Suprapubic skin (tissue), 4 donors: ENCODE results near the gene CBLB. TPM values are rescaled to one million over a fixed set of nuclear protein-coding genes. Genes with fewer than 3 reads are reported as not detected.

Experiments
- DNase-seq, 2 donors: peaks; one replicate each; pipeline ENCODE4 v3.0.0-alpha.2; 2019; ENCODE audit warnings: low spot score in 2 of 2
- H3K27ac ChIP-seq: fragments of 200-600 bp; sonication (generic); one replicate; pipeline ENCODE4 v1.5.1; 2019
- H3K27me3 ChIP-seq: fragments of 200-600 bp; sonication (generic); one replicate; pipeline ENCODE4 v1.5.1; 2019
- H3K36me3 ChIP-seq: fragments of 200-600 bp; sonication (generic); one replicate; pipeline ENCODE4 v1.5.1; 2019
- H3K4me1 ChIP-seq: fragments of 200-600 bp; sonication (generic); one replicate; pipeline ENCODE4 v1.5.1; 2019
- H3K4me3 ChIP-seq: fragments of 200-600 bp; sonication (generic); one replicate; pipeline ENCODE4 v1.5.1; 2019; ENCODE audit warnings: mild to moderate bottlenecking
- H3K9me3 ChIP-seq: fragments of 200-600 bp; sonication (generic); one replicate; pipeline ENCODE4 v1.5.1; 2019
- EP300 ChIP-seq: sonication (generic); formaldehyde crosslinking; IDR thresholded peaks from one replicate; pipeline ENCODE4 v1.6.1; 2017; ENCODE audit warnings: antibody characterized with exemption
- POLR2A ChIP-seq, 2 donors: fragments of 450-650 bp; IDR thresholded peaks; one replicate each; pipeline ENCODE4 v1.6.1; 2017; ENCODE audit warnings: antibody characterized with exemption in 2 of 2, mild to moderate bottlenecking in 2 of 2, moderate library complexity in 2 of 2
- POLR2AphosphoS5 ChIP-seq, 3 donors: sonication (generic); formaldehyde crosslinking; IDR thresholded peaks; one replicate each; pipeline ENCODE4 v1.6.1; 2017; ENCODE audit warnings: antibody characterized with exemption in 3 of 3
- WGBS: methylation state at CpG from one replicate; pipeline ENCODE4 v1.1.5; 2018; 5-methylcytosine and 5-hydroxymethylcytosine counted together
- total RNA-seq, 4 donors: library from RNA; depleted of rRNA; stranded (reverse); fragments of >200 nt; gene quantifications; one replicate each; pipeline ENCODE4 v1.1.0, GENCODE V29; 2016
- TF ChIP-seq, protein P1 (sequence below), 2 donors: fragments of 200-600 bp in 1 of 2; fragments of 450-650 bp in 1 of 2; sonication (generic) in 1 of 2; IDR thresholded peaks; one replicate each; pipeline ENCODE4 v1.5.1; 2016 to 2019; ENCODE audit warnings: antibody characterized with exemption in 2 of 2, mild to moderate bottlenecking in 1 of 2, moderate library complexity in 1 of 2

Gene CBLB
- total RNA-seq, 4 donors from 2014 or later: 16.8 to 43.8 (median 25.2) TPM

- Histone ChIP-seq H3K4me1 (no peaks in the 10 kb centered on the region), H3K9me3 (no peaks in the 10 kb centered on the region), H3K36me3 (peaks cover 37% of the 10 kb centered on the region), H3K4me3 (no peak overlapping the region), H3K27me3 (no peaks in the 10 kb centered on the region), H3K27ac (no peak overlapping the region)
- TF ChIP-seq POLR2AphosphoS5 (IDR thresholded peaks at IDR 0.05) (no peak), EP300 (no peak), POLR2A (IDR thresholded peaks at IDR 0.05) (no peak)
- TF ChIP-seq, protein P1, sequence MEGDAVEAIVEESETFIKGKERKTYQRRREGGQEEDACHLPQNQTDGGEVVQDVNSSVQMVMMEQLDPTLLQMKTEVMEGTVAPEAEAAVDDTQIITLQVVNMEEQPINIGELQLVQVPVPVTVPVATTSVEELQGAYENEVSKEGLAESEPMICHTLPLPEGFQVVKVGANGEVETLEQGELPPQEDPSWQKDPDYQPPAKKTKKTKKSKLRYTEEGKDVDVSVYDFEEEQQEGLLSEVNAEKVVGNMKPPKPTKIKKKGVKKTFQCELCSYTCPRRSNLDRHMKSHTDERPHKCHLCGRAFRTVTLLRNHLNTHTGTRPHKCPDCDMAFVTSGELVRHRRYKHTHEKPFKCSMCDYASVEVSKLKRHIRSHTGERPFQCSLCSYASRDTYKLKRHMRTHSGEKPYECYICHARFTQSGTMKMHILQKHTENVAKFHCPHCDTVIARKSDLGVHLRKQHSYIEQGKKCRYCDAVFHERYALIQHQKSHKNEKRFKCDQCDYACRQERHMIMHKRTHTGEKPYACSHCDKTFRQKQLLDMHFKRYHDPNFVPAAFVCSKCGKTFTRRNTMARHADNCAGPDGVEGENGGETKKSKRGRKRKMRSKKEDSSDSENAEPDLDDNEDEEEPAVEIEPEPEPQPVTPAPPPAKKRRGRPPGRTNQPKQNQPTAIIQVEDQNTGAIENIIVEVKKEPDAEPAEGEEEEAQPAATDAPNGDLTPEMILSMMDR (IDR thresholded peaks at IDR 0.05): no peak
- no peak for DNase-seq
Observed at GRCh38 chr3:105662306-105662705, 206.5 kb downstream of the CBLB start.

DNA sequence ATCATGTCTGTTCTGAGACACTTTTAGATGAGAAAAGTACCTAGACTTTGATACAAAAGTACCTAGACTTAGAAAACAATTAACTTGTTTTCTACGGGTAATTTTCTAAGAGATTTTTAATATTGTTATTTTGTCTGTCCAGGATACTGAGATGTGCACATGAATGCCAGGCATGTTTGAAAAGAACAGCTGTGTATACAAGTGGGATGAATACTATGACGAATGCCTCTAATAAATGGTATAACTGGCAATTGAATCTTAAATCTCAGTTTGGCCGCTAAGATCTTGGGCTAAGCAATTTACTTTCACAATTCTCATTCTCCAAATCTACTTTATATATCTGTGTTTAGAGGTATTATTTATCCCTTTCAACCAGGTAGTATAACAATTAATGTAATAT, 207.4 kb downstream of the CBLB start:
- TF ChIP-seq POLR2A (IDR thresholded peaks at IDR 0.05) (no peak), EP300 (no peak), POLR2AphosphoS5 (IDR thresholded peaks at IDR 0.05) (no peak)
- TF ChIP-seq, protein P1 (IDR thresholded peaks at IDR 0.05): no peak
- no peaks in the 10 kb centered on the region for H3K27me3 ChIP-seq
- no peak overlapping the region for H3K4me3 ChIP-seq
- no peak overlapping the region for H3K27ac ChIP-seq
- 94% methylated on average over 3 of the region's 3 CpGs for WGBS
- no peaks in the 10 kb centered on the region for H3K9me3 ChIP-seq
- no peaks in the 10 kb centered on the region for H3K4me1 ChIP-seq
- no peak for DNase-seq
- peaks cover 37% of the 10 kb centered on the region for H3K36me3 ChIP-seq

DNA sequence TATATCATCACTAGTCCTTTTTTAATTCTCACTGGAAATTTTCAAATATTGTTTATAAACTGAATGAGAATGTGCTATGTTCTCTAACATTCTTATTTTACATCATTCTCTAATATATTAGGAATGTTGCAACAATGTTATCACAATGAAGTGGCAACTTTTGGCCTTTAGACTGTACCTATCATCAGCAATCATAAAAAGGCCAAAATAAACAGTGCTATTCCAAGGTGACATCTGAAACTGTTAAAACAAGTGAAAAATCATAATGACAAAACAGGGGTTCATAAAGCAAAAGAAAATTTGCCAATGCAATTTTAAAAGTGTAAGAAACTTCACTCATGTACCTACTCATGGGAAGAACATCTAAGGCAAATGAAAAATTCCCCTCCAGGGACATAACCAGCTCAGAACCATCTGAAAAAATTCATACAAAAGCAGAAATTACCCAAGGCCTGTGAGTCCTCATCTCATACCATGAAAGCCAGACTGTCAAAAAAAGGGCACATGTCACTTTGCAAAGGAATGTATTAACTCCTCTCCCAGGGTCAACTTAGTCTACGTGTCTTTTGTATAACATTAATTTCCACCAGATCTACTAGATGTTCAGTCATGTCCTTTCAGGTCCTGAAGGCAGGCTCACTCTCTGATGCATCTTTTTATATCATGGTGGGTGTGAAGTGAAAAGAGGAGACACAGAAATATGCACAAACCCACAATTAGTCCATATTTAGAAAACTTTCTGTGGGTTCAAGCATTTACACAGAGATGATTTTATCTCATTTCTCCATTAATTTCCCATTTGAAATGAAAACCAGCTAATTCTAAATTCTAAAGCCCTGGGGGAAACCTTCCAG, 211.9 kb downstream of the CBLB start:
- TF ChIP-seq, protein P1 (IDR thresholded peaks at IDR 0.05): no peak
- no peak for TF ChIP-seq POLR2A (IDR thresholded peaks at IDR 0.05)
- Histone ChIP-seq H3K27ac (no peak overlapping the region), H3K4me3 (no peak overlapping the region), H3K4me1 (no peaks in the 10 kb centered on the region), H3K9me3 (no peaks in the 10 kb centered on the region), H3K36me3 (peaks cover 25% of the 10 kb centered on the region), H3K27me3 (no peaks in the 10 kb centered on the region)
- WGBS: 88% methylated on average over 1 of the region's 1 CpG
- DNase-seq: no peak

GRCh38 chr3:105653868-105654267, 214.9 kb downstream of the CBLB start:
- H3K9me3 ChIP-seq: no peaks in the 10 kb centered on the region
- peaks cover 6% of the 10 kb centered on the region for H3K36me3 ChIP-seq
- no peaks in the 10 kb centered on the region for H3K27me3 ChIP-seq
- DNase-seq: no peak
- H3K4me1 ChIP-seq: no peaks in the 10 kb centered on the region
- 89% methylated on average over 3 of the region's 3 CpGs for whole genome bisulfite sequencing
- H3K4me3 ChIP-seq: no peak overlapping the region
- H3K27ac ChIP-seq: no peak overlapping the region
- TF ChIP-seq POLR2A (IDR thresholded peaks at IDR 0.05) (no peak), POLR2AphosphoS5 (IDR thresholded peaks at IDR 0.05) (no peak), EP300 (no peak)
- TF ChIP-seq, protein P1 (IDR thresholded peaks at IDR 0.05): no peak

DNA sequence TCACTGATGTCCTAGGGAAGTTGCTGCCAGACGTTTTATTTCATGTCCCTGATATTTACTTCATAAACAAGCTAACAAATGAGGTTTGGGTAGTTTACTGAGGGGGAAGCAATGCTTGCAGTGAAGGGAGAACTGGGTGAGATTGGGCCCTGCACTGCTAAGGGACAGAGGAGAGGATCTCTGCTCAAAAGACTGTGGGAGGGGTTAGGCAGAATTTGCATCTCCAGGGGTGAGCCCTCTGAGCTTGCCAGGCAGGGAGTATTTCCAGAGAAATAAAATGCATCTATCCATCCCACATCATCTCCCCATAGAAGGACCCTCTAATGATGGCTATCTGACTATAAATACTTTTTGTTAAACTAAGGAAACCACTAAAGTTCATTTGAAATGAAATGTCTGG, 215.6 kb downstream of the CBLB start:
- H3K27ac ChIP-seq: no peak overlapping the region
- DNase-seq: no peak
- no peaks in the 10 kb centered on the region for H3K36me3 ChIP-seq
- H3K27me3 ChIP-seq: no peaks in the 10 kb centered on the region
- no peak overlapping the region for H3K4me3 ChIP-seq
- H3K4me1 ChIP-seq: no peaks in the 10 kb centered on the region
- 37% methylated on average over 1 of the region's 1 CpG for WGBS
- TF ChIP-seq POLR2A (IDR thresholded peaks at IDR 0.05) (no peak), POLR2AphosphoS5 (IDR thresholded peaks at IDR 0.05) (no peak)
- no peaks in the 10 kb centered on the region for H3K9me3 ChIP-seq
